Skin epidermis (tissue), 12 donors: ENCODE data around the gene ULK4.

ENCODE experiments used
- H3K27ac ChIP-seq, 21 experiments: fragments of 200-600 bp; sonication (generic) in 11 of 21; one replicate each; pipeline ENCODE4 v1.5.0; 2020; ENCODE audit warnings: mild to moderate bottlenecking in 3 of 21, inconsistent platforms in 2 of 21, moderate library complexity in 2 of 21
- H3K4me3 ChIP-seq, 7 experiments: fragments of 200-600 bp; sonication (generic) in 2 of 7; one replicate each; pipeline ENCODE4 v1.5.0; 2020; ENCODE audit warnings: inconsistent platforms in 2 of 7, mild to moderate bottlenecking in 2 of 7, moderate library complexity in 1 of 7

ULK4 gene

GRCh38 chr3:41260063-41260450 lies 701.8 kb downstream of the ULK4 start:
- H3K4me3 ChIP-seq: no peak overlapping the region
- no peak overlapping the region for H3K27ac ChIP-seq

GRCh38 chr3:41259449-41260062 lies 702.3 kb downstream of the ULK4 start:
- no peak overlapping the region for H3K4me3 ChIP-seq
- H3K27ac ChIP-seq: no peak overlapping the region

GRCh38 chr3:41258239-41258800 lies 703.6 kb downstream of the ULK4 start:
- H3K4me3 ChIP-seq: no peak overlapping the region
- no peak overlapping the region for H3K27ac ChIP-seq

- Histone ChIP-seq H3K4me3 (no peak overlapping the region), H3K27ac (no peak overlapping the region)
Observed at GRCh38 chr3:41251593-41251992, 710.3 kb downstream of the ULK4 start.

GRCh38 chr3:41250825-41251224 lies 711.1 kb downstream of the ULK4 start:
- H3K4me3 ChIP-seq: no peak overlapping the region
- no peak overlapping the region for H3K27ac ChIP-seq

GRCh38 chr3:41249318-41249717 lies 712.6 kb downstream of the ULK4 start:
- Histone ChIP-seq H3K27ac (no peak overlapping the region), H3K4me3 (no peak overlapping the region)

- H3K27ac ChIP-seq: no peak overlapping the region
- no peak overlapping the region for H3K4me3 ChIP-seq
Observed at GRCh38 chr3:41248525-41248924, 713.4 kb downstream of the ULK4 start.

GRCh38 chr3:41247055-41248004 lies 714.6 kb downstream of the ULK4 start:
- H3K27ac ChIP-seq: peak overlapping the region in 1 of 21 experiments; percentile 59
- H3K4me3 ChIP-seq: no peak overlapping the region

- Histone ChIP-seq H3K4me3 (no peak overlapping the region), H3K27ac (peak overlapping the region in 1 of 21 experiments; percentile 31)
Observed at GRCh38 chr3:41244620-41245336, 717.1 kb downstream of the ULK4 start.

GRCh38 chr3:41243183-41243582 lies 718.7 kb downstream of the ULK4 start:
- H3K4me3 ChIP-seq: no peak overlapping the region
- no peak overlapping the region for H3K27ac ChIP-seq

GRCh38 chr3:41241800-41242571 lies 719.9 kb downstream of the ULK4 start:
- H3K4me3 ChIP-seq: no peak overlapping the region
- H3K27ac ChIP-seq: no peak overlapping the region

- Histone ChIP-seq H3K4me3 (no peak overlapping the region), H3K27ac (no peak overlapping the region)
Observed at GRCh38 chr3:41241161-41241560, 720.7 kb downstream of the ULK4 start.

GRCh38 chr3:41239587-41239986 lies 722.3 kb downstream of the ULK4 start:
- H3K27ac ChIP-seq: peak overlapping the region in 1 of 21 experiments; percentile 2

GRCh38 chr3:41237907-41238306 lies 724.0 kb downstream of the ULK4 start:
- no peak overlapping the region for H3K27ac ChIP-seq
- no peak overlapping the region for H3K4me3 ChIP-seq

More at GRCh38 chr3:41239587-41239986, 722.3 kb downstream of the ULK4 start:
- H3K4me3 ChIP-seq: no peak overlapping the region

- peak overlapping the region in 1 of 21 experiments; percentile 21 for H3K27ac ChIP-seq
- H3K4me3 ChIP-seq: no peak overlapping the region
Observed at GRCh38 chr3:41236228-41236627, 725.7 kb downstream of the ULK4 start.

GRCh38 chr3:41234823-41235721 lies 726.8 kb downstream of the ULK4 start:
- H3K27ac ChIP-seq: peak overlapping the region in 1 of 21 experiments; percentile 28

GRCh38 chr3:41224120-41224806 lies 737.6 kb downstream of the ULK4 start:
- Histone ChIP-seq H3K27ac (peak overlapping the region in 1 of 21 experiments; percentile 5), H3K4me3 (no peak overlapping the region)

More at GRCh38 chr3:41234823-41235721, 726.8 kb downstream of the ULK4 start:
- no peak overlapping the region for H3K4me3 ChIP-seq

- H3K4me3 ChIP-seq: no peak overlapping the region
- H3K27ac ChIP-seq: peak overlapping the region in 1 of 21 experiments; percentile 5
Observed at GRCh38 chr3:41223691-41224090, 738.2 kb downstream of the ULK4 start.
